GM12865 (cell line): Measurements from ENCODE around the gene TAF3.

ENCODE experiments used
- DNase-seq: peaks from one replicate; pipeline ENCODE4 v3.0.0; 2010; ENCODE audit warnings: low read depth
- H3K4me3 ChIP-seq: 2 replicates; pipeline ENCODE4 v1.5.1; 2011; ENCODE audit warnings: mild to moderate bottlenecking, low read depth, low read length, control low read depth
- TF ChIP-seq, protein P1 (sequence below): IDR thresholded peaks from 2 replicates; pipeline ENCODE4 v1.5.1; 2011; ENCODE audit warnings: low read length, control low read depth, low read depth, inconsistent platforms; ENCODE audit not compliant: insufficient read depth; ENCODE audit errors: missing control alignments

The TAF3 gene

DNA sequence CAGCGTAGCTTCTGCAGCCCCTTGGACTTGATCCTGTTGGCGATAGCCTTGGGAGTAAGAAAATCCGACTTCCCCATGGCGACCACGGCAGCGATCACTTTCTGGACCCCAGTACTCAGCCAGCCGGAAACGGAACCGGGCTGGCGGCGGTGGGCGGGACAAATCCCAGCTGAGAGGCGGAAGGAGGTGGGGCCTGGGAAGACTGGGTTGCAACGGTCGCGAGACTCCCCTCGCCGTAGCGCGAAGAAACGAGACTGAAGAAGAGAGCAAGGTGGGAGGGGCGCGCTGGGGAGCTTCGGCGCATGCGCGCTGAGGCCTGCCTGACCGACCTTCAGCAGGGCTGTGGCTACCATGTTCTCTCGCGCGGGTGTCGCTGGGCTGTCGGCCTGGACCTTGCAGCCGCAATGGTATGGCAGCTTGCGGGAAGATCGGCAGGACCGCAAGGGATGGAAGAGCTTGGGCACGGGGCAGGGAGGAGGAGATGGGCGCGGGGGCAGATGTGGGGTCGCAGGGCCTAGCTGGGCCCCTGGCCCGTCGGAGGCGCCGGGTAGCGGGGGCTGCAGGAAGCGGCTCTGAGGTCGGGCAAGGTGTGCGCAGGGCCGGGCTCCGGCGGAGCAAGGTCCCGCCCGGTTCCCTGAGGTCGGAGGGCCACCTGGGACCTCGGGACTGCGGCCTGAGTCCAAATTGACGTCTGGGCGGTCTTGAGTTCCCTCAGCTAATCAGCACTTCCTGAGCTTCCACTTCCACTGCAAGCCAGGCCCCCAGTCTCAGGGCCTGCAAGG lies 30.3 kb upstream of the TAF3 start, which contains the start of the genes ATP5F1C and KIN:
Gene ATP5F1C, plus strand, starts transcription at position 321 of the 782 bp plus-strand sequence. Its CDS starts 31 bp downstream, at position 352.
Gene KIN, minus strand, starts transcription at position 137 of the 782 bp plus-strand sequence. Its CDS starts 60 bp downstream, at position 77.
- peak; percentile 98 for DNase-seq

DNA sequence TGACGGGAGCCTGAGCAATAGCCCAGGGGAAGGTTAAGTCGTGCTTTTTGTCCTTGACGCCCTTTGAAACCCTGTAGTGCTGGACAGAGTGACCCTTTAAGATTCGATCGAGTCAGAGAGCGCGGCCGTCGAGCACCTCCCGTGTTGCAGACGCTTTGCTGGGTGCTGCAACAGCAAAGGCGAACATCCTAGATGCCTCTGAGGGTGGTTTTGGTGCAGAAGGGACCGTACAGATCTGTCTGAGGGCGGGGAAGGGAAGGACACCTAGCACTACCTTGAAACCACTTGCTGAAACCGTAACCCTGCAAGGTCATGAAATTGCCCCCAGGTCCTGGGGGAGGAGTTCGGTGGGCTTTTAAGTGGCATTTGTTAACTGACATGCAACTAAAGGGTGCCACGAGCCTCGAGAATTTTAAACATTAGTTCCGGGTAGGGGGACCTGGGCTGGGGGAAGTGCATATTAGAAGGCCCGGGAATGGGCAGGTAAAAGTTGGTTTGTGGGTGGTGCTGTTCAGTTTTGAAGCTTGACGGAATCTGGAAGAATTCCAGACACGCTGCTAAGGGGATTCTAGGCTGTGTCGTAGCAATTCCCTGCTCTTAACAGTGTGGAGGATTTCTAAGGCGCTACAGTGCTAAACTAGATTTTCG lies 29.5 kb upstream of the TAF3 start:
- peak overlapping the region; percentile 99 for H3K4me3 ChIP-seq
- TF ChIP-seq, protein P1, sequence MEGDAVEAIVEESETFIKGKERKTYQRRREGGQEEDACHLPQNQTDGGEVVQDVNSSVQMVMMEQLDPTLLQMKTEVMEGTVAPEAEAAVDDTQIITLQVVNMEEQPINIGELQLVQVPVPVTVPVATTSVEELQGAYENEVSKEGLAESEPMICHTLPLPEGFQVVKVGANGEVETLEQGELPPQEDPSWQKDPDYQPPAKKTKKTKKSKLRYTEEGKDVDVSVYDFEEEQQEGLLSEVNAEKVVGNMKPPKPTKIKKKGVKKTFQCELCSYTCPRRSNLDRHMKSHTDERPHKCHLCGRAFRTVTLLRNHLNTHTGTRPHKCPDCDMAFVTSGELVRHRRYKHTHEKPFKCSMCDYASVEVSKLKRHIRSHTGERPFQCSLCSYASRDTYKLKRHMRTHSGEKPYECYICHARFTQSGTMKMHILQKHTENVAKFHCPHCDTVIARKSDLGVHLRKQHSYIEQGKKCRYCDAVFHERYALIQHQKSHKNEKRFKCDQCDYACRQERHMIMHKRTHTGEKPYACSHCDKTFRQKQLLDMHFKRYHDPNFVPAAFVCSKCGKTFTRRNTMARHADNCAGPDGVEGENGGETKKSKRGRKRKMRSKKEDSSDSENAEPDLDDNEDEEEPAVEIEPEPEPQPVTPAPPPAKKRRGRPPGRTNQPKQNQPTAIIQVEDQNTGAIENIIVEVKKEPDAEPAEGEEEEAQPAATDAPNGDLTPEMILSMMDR = no peak
- no peak for DNase-seq

More for the DNA sequence above, 30.3 kb upstream of the TAF3 start, which contains the start of the genes ATP5F1C and KIN:
- peak within 1 kb of the TSS; percentile 99 for H3K4me3 ChIP-seq
- TF ChIP-seq, protein P1 = no peak

DNA sequence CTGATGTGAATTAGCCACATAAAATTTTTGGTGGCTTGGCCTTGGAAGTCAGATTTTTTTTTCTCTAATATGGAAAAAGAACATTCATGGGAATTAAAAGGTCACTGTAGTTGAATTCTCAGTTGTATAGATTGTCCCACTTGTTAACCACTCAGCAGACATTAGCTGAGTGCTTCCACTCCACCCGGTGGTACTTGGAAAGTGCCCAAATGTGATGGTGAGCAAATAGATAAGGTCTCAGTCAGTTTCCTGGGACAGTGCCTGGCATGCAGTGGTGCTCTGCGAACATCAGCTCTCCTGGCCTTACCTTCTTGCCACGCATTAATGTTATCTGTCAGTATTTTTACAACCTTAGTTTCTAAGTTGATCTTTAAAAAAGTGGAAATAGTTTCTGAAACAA lies 28.9 kb upstream of the TAF3 start:
- TF ChIP-seq, protein P1 = no peak
- no peak for DNase-seq
- H3K4me3 ChIP-seq = peak overlapping the region; percentile 99

DNA sequence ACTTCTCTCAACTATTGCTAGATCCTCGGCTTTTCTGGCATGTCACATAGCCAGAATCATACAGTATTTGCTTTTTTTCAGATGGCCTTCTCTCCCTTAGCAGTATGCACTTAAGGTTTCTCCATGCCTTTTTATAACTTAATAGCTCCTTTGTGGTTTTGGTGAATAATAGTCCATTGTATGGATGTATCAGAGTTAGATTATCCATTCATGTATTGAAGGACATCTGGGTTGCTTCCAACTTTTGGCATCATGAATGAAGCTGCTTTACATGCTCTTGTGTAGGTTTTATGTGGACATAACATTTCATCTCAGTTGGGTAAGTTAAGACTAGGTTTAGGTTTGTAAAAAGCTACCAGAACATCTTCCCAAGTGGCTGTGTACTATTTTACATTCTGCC lies 25.8 kb upstream of the TAF3 start:
- TF ChIP-seq, protein P1 = no peak
- no peak overlapping the region for H3K4me3 ChIP-seq
- DNase-seq = no peak

DNA sequence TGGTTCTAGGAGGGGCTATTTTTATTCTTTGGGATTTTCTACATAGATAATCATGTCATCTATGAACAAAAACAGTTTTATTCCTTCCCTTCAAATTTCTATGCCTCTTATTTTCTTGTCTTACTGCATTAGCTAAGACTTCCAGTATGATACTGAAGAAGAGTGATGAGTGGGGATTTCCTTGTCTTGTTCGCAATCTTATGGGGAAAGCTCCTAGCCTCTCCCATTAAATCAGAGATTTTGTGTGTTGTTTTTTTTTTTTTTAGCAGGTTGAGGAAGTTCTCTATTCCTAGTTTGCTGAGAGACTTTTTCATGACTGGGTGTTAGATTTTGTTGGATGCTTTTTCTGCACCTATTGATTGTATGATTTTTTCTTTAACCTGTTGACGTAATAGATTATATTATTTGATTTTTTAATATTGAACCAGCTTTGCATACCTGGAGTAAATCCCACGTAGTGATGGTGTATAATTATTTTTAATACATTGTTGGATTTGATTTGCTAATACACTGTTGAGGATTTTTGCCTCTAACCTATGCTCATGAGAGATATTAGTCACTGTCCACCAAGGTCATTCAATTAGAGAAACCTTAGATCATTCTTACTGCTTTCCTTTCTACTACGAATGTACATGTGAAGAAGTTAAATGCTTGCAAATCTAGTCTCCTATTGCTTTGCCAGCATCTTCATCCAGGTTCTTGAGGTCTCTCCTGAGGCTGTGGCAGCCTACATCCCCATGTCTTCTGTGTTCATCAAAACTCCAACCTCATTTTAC lies 23.9 kb upstream of the TAF3 start:
- DNase-seq = no peak
- no peak overlapping the region for H3K4me3 ChIP-seq
- TF ChIP-seq, protein P1 = no peak

DNA sequence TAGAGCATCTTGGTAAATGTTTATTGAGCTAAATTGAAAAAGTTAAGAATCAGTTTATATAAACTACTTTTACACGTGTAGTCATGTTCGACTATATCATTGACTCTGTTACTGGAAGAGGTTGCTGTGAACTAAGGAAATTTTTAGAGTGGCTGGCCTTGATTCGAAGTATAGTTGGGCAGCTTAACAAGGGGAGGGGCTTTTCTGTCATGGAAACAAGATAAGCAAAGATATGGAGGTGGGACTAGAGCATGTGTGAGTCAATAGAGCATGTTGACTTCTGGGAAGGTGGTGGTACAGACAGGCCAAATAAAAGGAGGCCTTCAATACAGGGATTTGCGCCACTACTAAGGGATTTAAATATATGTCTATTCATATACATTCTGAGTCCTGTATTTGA lies 22.7 kb upstream of the TAF3 start:
- H3K4me3 ChIP-seq = no peak overlapping the region
- DNase-seq = no peak
- TF ChIP-seq, protein P1 = no peak
